Activated T-cell treated with anti-CD3 and anti-CD28 coated beads for 48 hours (primary cell): ENCODE measurements around the gene CDX1.

Experiments used
- DNase-seq: peaks from one replicate; pipeline ENCODE4 v3.0.0-alpha.2; 2020; ENCODE audit warnings: low read depth

CDX1 gene

GRCh38 chr5:150146862-150147601 is 19.5 kb upstream of the CDX1 start:
- DNase-seq, result no peak

- no peak for DNase-seq
Observed at GRCh38 chr5:150147670-150148069, 18.9 kb upstream of the CDX1 start.

DNA sequence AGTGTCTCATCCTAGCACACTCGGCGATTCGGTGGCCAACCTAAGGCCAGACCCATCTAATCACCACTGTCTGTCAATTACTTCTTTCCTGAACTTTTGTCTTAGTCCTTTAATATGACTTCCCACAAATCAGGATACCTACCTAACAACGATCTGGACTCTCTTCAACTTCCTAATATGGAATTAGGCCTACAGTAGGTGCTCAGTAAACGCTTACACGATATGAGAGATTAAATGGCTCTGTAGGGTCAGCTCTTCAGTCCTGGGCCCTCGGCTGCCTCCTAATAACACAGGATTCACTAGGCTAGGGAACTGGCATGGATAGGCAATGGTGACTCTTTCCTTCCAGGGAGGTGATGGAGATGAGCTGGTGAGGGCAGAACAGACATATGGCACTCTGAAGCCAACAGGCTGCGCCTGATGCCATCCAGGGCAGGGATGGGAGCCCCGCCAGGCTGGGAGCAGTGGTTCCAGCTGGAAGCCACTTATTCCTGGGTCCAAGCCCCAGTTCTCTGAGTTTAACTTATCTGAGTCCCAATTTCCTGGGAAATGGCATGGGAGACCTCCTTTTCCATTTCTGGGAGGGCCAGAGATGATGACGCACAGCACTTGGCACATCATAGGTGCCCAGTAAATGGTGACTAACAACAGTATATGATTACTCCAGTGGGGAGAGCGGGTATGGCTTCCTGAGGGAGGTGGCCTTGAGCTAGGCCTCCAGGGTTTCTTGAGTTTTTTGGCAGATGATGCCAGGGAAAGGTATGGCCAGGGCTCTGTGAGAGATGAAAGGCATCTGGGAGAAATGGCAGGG is 18.3 kb upstream of the CDX1 start:
- no peak for DNase-seq

- no peak for DNase-seq
Observed at GRCh38 chr5:150149618-150150017, 17.0 kb upstream of the CDX1 start.

- DNase-seq, result no peak
Observed at GRCh38 chr5:150152636-150153462, 13.7 kb upstream of the CDX1 start.

GRCh38 chr5:150153483-150153882 is 13.1 kb upstream of the CDX1 start:
- no peak for DNase-seq

DNA sequence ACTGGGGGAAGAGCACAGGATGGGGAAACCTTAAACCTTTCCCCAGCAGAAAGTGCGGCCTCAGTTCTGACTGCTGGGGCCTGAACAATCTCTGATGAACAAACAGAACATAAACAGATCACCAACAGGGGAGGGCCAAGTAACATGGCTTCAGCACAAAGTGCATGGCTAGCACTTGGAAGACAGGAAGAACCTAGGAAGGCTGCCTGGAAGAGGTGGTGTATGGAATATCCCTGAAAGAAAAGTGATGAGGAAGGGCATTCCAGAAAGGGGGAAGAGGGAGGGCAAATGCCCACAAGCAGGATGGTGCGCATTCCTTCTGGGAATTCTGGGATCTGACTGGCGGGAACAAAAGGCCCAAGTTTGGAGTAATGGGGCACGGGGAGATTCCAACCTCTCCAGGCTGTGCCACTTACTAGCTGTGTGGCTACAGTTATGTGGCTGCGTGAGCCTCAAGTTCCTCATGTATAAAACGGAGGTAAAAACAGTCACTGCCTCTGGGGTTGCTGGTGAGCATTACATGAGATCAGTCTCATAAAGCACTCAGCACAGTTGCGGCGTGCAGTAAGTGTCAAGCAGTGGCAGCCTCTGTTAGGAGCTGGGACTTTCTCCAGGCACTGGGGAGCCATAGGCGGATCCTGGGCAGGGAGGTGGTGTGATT is 12.5 kb upstream of the CDX1 start:
- no peak for DNase-seq

DNA sequence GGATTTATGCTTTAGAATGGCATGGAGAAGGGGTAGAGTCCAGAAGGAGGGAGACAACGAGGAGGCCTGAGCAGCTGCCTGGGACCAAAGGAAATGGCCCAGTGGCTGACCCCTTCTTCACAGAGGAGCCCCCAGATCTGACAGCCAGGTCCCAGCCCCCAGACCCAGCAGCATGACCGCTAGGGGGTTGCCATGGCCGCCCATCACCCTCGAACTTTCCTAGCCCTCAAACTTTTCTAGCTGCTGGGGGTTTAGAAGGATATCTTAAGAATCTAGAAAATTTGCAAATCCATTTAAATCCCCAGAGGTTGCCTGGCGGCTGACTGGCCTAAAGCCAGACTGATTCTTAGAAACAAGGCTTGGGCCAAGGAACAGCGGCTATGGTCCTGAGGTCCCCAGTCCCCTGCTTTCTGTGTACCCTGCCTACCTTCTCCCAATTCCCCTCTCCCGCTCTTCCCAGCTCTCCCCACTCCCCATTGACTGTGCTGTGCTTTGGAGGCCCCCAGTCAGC is 11.9 kb upstream of the CDX1 start:
- DNase-seq, result no peak

DNA sequence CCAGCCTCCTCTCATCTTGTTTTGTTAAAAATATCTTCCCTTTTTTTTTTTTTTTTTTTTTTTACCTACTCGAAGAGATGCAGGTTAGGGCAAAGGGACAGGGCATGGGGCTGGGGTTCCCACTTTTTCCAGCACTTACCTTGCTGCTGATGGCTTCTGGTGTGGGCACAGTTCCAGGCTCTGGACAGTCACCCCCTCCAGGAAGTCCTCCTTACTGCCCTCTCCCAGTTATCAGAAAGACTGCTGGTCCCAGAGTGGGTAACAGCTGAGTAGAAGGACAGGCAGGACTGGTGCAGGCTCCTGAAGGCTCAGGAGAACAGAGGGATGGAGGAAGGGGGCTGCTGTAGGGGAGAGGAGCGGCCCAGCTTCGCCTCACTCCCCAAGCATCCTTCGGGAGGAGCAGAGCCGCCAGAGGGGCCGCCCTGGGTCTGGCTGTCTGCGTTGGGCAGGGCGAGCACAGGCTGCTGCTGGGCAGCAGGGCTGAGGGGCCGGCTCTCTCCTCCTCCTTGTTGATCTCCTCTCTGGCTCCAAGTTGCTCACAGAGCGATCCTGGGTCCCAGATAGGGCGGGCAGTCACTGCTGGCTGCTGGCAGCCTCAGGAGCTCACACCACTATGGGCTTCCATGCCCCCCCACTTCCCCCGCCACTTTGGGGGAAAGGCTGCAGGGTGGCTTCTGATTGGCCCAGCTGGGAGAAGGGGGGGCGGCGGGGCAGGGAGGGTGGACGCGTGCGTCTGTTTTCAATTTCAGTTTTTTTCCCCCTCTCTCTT is 11.1 kb upstream of the CDX1 start, which contains the start of gene PDGFRB:
Gene PDGFRB, minus strand, starts transcription at position 588 of the 769 bp plus-strand sequence. CDS start 18,798 bp downstream, outside the sequence.
- DNase-seq, result peak; percentile 15

GRCh38 chr5:150156027-150156368 is 10.6 kb upstream of the CDX1 start:
- no peak for DNase-seq

- DNase-seq, result no peak
Observed at GRCh38 chr5:150156540-150156939, 10.0 kb upstream of the CDX1 start.

DNA sequence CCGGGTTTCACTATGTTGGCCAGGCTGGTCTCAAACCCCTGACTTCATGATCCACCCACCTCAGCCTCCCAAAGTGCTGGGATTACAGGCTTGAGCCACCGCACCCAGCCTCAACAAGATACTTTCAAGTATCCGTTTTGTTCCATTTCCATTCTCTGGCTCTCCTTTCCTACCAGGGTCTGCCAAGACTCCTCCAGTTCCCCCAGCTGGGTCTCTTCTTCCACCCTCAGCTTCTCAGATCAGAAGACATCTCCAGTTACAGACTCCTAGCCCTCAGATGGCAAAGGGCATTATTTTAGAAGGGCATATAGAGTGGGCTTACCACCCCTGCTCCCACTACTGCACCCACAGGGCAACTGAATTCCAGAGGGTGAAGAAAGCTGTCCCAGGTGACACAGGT is 9.4 kb upstream of the CDX1 start:
- DNase-seq, result no peak

DNA sequence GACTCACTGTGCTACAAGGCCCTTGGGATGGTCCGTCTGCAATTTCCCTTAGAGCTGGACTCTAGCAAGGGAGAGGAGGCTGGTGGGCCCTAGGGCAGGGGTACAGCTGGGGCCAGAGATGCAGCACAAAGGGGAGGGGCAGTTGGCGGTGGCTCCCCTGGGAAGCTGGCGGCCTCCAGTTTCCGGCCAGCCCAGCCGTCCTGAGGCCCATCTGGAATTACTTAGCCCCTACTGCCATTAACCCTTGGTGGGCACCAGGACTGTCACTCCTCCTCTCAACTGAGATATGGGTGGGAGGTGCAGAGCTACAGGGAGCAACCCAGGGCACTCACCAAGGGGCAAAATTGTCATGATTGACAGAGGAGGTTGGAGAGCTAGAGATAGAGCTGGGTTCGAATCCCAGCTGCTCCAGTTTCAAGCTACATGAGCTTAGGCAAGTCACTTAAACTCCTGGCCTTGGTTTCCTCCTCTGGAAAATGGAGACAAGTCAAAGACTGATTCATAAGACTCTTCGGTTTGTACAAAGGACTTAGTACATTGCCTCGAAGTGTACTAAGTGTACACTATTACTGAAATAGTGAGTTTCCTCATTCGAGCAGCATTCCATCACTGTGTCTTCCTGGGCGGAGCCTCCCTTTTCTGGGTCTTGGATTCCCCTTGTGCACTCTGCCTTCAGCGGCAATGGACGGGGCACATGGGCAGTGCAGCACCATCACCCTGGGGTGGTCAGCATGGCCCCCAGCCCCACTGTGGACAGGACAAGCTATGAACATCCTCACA is 8.2 kb upstream of the CDX1 start:
- DNase-seq, result no peak

- DNase-seq, result no peak
Observed at GRCh38 chr5:150159031-150159430, 7.5 kb upstream of the CDX1 start.

DNA sequence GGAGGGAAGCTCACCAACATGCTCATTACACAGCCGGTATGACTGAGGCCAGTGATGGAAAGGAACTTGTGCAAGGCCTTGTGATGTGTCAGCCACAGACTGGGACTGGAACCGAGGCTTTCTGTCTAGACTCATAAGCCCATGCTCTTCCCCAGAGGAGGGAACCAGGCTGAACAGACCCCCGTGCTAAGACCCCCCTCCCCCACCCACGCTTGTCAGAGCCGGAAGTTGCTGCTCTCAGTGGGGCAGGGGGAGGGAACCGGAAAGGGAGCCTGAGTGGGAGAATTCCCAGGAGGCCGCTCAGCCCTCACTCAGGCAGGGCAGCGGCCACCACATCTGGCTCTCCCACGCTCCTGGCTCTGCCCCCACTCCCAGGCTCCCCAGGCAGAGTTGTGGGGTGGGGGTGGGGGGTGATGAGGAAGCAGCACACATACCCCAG is 6.8 kb upstream of the CDX1 start:
- DNase-seq, result no peak

- DNase-seq, result no peak
Observed at GRCh38 chr5:150160448-150161081, 6.0 kb upstream of the CDX1 start.

DNA sequence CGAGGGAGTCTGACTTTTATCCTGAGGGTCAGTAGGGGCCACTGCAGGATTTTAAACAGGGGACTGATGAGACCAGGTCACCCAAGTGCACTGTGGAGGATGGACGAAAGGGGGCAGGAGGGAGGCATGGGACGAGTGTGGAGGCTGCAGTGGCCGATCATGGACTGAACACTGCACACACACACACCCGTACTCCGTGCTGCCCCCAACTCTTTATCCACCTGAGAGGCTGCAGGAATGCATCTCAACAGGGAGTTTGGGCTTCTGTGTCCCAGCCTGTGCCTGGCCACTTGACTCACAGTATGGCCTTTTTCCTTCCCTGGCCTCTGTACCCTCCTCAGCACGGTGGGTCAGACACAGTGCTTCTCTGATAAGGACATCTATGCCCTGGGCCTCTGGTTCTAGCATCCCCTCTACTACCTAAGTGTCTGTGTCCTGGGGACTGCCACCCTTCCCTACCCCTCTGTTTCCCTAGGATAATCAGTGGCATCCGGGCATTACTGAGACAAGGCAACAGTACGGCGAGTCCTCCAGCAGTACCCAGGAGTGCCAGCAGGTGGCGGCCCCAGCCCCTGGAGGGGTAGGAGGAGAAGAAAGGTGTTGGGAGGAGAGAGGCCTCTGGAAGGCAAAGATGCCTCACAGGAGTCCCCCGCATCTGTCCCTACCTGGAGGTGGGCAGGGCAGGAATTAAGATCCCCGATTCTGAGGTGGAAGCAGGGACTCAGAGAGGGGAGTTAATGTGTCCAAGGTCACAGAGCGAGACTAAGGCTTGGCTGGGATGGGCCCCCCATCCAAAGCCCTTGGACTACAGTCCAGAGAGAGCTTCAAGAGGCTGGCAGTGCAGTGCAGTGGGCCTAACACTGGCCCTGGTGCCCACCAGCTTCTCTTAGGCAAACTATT is 5.1 kb upstream of the CDX1 start:
- peak; percentile 70 for DNase-seq

DNA sequence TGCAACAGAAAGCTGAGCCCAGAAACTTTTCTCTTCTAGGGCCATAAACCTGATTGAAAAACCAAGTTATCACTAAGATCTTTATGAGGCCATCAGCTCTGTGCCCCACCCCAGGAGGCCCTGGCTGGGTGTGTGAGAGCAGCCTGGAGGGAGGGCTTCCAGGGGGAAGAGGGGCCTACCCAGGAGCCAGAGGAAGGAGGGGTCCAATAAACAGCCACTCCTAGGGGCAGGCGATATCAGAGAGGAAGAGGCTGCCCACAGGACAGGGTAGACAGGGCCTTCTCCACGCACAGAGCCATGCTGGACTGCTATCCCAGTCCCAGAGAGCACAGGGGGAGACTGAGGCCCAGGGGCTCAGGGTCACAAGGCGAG is 4.5 kb upstream of the CDX1 start:
- no peak for DNase-seq

DNA sequence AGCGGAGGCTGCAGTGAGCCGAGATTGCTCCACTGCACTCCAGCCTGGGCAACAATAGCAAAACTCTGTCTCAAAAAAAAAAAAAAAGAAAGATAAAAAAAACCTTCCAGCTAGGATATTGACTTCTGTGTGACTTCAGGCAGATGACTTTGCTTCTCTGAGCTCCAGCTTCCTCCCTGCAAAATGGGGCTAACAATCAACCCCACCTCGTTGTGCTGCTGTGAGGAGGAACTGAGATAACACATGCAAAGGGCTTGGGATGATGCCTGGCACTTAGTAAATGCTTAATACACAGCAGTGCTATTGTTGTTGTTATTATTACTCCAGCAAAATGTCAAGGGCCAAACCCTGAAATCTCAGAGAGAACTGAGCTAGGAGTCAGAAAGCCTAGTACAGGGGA is 3.5 kb upstream of the CDX1 start:
- no peak for DNase-seq
